HepG2 (cell line): ENCODE results near the gene SAP130. TPM values are rescaled to one million over a fixed set of nuclear protein-coding genes. Genes with fewer than 3 reads are reported as not detected.

ENCODE experiments used
- ATAC-seq: fragments of 200-7000 bp; cut with Tn5 transposase; 3 replicates; pipeline ENCODE4 v1.9.1; 2020; ENCODE audit warnings: mild to moderate bottlenecking, moderate library complexity
- BruUV-seq: library from RNA; stranded (reverse); fragments of 400-500 nt; replicated peaks from 2 replicates; lab custom pipeline; 2021; lab: Mats Ljungman, UMichigan
- CTCF ChIA-PET: fragments of 300-600 bp; formaldehyde crosslinking; extraction: SDS; loops from one replicate; lab custom pipeline; 2021; ENCODE audit warnings: low total read pairs, inconsistent platforms, low intra/inter-chr PET ratio; lab: Yijun Ruan, JAX
- POLR2A ChIA-PET: fragments of 350-600 bp; sonication (Branson Sonifier 250); formaldehyde crosslinking; loops from one replicate; lab custom pipeline; 2020; ENCODE audit warnings: antibody characterized with exemption, inconsistent platforms; lab: Yijun Ruan, JAX
- DNase-seq: peaks from one replicate; pipeline ENCODE4 v3.0.0-alpha.2; 2015; ENCODE audit warnings: low spot score
- FAIRE-seq: peaks from 3 replicates; lab custom pipeline; 2011; peaks lifted over from hg19 to GRCh38; lab: Jason Lieb, UNC
- H2AFZ ChIP-seq: one replicate; pipeline ENCODE4 v1.6.1; 2011; ENCODE audit warnings: low read length, inconsistent platforms
- H3K27ac ChIP-seq: fragments of 300-600 bp; 3 replicates; pipeline ENCODE4 v1.8.0; 2011; ENCODE audit warnings: mixed run types, mild to moderate bottlenecking, mixed read lengths, low read length, inconsistent platforms; ENCODE audit not compliant: insufficient read depth; ENCODE audit errors: extremely low read length
- H3K27me3 ChIP-seq, 2 experiments: fragments of 200-600 bp in 1 of 2; 2 replicates in 1 of 2; 3 replicates in 1 of 2; pipeline versions ENCODE4 v1.6.0 to v1.8.0; 2011; ENCODE audit warnings: low read length in 2 of 2, mild to moderate bottlenecking in 2 of 2, moderate library complexity in 2 of 2, inconsistent platforms in 1 of 2; ENCODE audit not compliant: insufficient read depth in 2 of 2, control insufficient read depth in 1 of 2
- H3K36me3 ChIP-seq, 2 experiments: fragments of 200-600 bp in 1 of 2; replicated peaks in 1 of 2; 2 replicates in 1 of 2; 3 replicates in 1 of 2; pipeline versions ENCODE4 v1.5.1 to v1.8.0; 2011; ENCODE audit warnings: low read length in 2 of 2, inconsistent platforms in 1 of 2; ENCODE audit not compliant: insufficient read depth in 2 of 2, control insufficient read depth in 1 of 2
- H3K4me1 ChIP-seq: 2 replicates; pipeline ENCODE4 v1.5.1; 2012; ENCODE audit warnings: low read length, inconsistent platforms; ENCODE audit not compliant: insufficient read depth
- H3K4me2 ChIP-seq: 2 replicates; pipeline ENCODE4 v1.6.0; 2011; ENCODE audit warnings: low read depth, low read length, inconsistent platforms
- H3K4me3 ChIP-seq, 3 experiments: fragments of 200-600 bp in 1 of 3; sonication (generic), shearing (Covaris generic) in 1 of 3; replicated peaks in 1 of 3; 2 replicates each; pipeline ENCODE4 v1.5.1; 2011 to 2016; ENCODE audit warnings: low read length in 3 of 3, inconsistent platforms in 2 of 3, low read depth in 2 of 3, mild to moderate bottlenecking in 2 of 3, control low read depth in 1 of 3, mixed read lengths in 1 of 3; ENCODE audit not compliant: insufficient read depth in 1 of 3
- H3K79me2 ChIP-seq: one replicate; pipeline ENCODE4 v1.6.1; 2011; ENCODE audit warnings: low read length, inconsistent platforms; ENCODE audit not compliant: insufficient read depth
- H3K9ac ChIP-seq: 2 replicates; pipeline ENCODE4 v1.6.0; 2011; ENCODE audit warnings: mild to moderate bottlenecking, low read depth, low read length, inconsistent platforms; ENCODE audit not compliant: insufficient read depth
- H3K9me3 ChIP-seq: 2 replicates; pipeline ENCODE4 v1.5.1; 2012; ENCODE audit warnings: mild to moderate bottlenecking, low read length
- H4K20me1 ChIP-seq: 2 replicates; pipeline ENCODE4 v1.6.0; 2011; ENCODE audit warnings: inconsistent platforms, mild to moderate bottlenecking, low read length, moderate library complexity; ENCODE audit not compliant: insufficient read depth
- CHD4 ChIP-seq: fragments of 200-600 bp; sonication (generic); IDR thresholded peaks from 2 replicates; pipeline ENCODE4 v1.7.0; 2017; ENCODE audit warnings: mild to moderate bottlenecking, low read length, borderline replicate concordance
- CTCF ChIP-seq: sonication (generic); formaldehyde crosslinking; IDR thresholded peaks from 2 replicates; pipeline ENCODE4 v1.5.0; 2020; ENCODE audit warnings: mild to moderate bottlenecking, missing genetic modification reagents, moderate library complexity
- FOXP1 ChIP-seq, 2 experiments: fragments of 450-650 bp in 1 of 2; IDR thresholded peaks; 2 replicates each; pipeline ENCODE4 v1.6.1; 2017 to 2018; ENCODE audit warnings: antibody characterized with exemption in 1 of 2
- GABPA ChIP-seq, 2 experiments: IDR thresholded peaks; 2 replicates each; pipeline ENCODE4 v1.6.1; 2011 to 2016; ENCODE audit warnings: low read depth in 2 of 2, low read length in 1 of 2, missing biosample characterization in 1 of 2, missing genetic modification characterization in 1 of 2
- PHF5A ChIP-seq: IDR thresholded peaks from one replicate; pipeline ENCODE4 v1.6.1; 2018; ENCODE audit warnings: low read depth, missing genetic modification reagents; ENCODE audit not compliant: unreplicated experiment
- RXRA ChIP-seq: sonication (generic); formaldehyde crosslinking; IDR thresholded peaks from 2 replicates; pipeline ENCODE4 v1.5.1; 2020; ENCODE audit warnings: missing genetic modification reagents
- U2AF1 ChIP-seq: fragments of 200-400 bp; formaldehyde crosslinking; optimal IDR thresholded peaks from 2 replicates; pipeline ENCODE3; 2017; ENCODE audit warnings: mild to moderate bottlenecking, low read depth, low read length
- ZBTB4 ChIP-seq: sonication (generic); formaldehyde crosslinking; IDR thresholded peaks from 2 replicates; pipeline ENCODE4 v1.4.0; 2020; ENCODE audit warnings: missing genetic modification reagents, mild to moderate bottlenecking, borderline replicate concordance
- ZNF276 ChIP-seq: sonication (generic); formaldehyde crosslinking; IDR thresholded peaks from 2 replicates; pipeline ENCODE4 v1.4.0; 2020; ENCODE audit warnings: mild to moderate bottlenecking, low read depth, missing genetic modification reagents
- ZNF280B ChIP-seq: sonication (generic); formaldehyde crosslinking; IDR thresholded peaks from 2 replicates; pipeline ENCODE4 v1.5.0; 2020; ENCODE audit warnings: missing genetic modification reagents, mild to moderate bottlenecking, borderline replicate concordance
- ZNF337 ChIP-seq: sonication (generic); formaldehyde crosslinking; IDR thresholded peaks from 2 replicates; pipeline ENCODE4 v1.5.1; 2020; ENCODE audit warnings: missing genetic modification reagents, low read depth, mild to moderate bottlenecking, borderline replicate concordance
- ZNF883 ChIP-seq: sonication (generic); formaldehyde crosslinking; IDR thresholded peaks from 2 replicates; pipeline ENCODE4 v1.5.1; 2020; ENCODE audit warnings: mild to moderate bottlenecking, missing genetic modification reagents; ENCODE audit errors: not compliant biosample characterization
- WGBS: methylation state at CpG from one replicate; pipeline ENCODE4 v1.1.6; 2017; ENCODE audit warnings: low lambda C conversion rate; 5-methylcytosine and 5-hydroxymethylcytosine counted together
- in situ Hi-C: cut with HindIII; loops from 2 replicates; pipeline ENCODE4 v1.10.0; 2017; ENCODE audit warnings: low pct_unique_long_range_greater_than_20kb; ENCODE audit not compliant: extremely low pct_ligation_motif_present
- intact Hi-C: fragments of 100-400 bp; cut with micrococcal nuclease; formaldehyde crosslinking; loops from one replicate; pipeline ENCODE4 v1.10.0; 2022; ENCODE audit not compliant: unreplicated experiment
- polyA plus RNA-seq, 8 experiments: library from polyadenylated mRNA; depleted of rRNA in 3 of 8; stranded (reverse) in 7 of 8; unstranded in 1 of 8; fragments of >200 nt; fragmentation: Illumina TruSeq in 4 of 8; extraction: Trizol in 4 of 8; gene quantifications; 2 replicates each; pipeline versions ENCODE4 v1.2.1 to v1.2.3, GENCODE V29; 2011 to 2016; ENCODE audit warnings: low read depth in 4 of 8, missing spikeins in 1 of 8, mixed read lengths in 1 of 8; ENCODE audit not compliant: insufficient read depth in 1 of 8
- total RNA-seq, 5 experiments: library from RNA; depleted of rRNA; stranded (reverse); fragments of >200 nt; fragmentation: Illumina TruSeq; extraction: Trizol; gene quantifications; 2 replicates each; pipeline ENCODE4 v1.2.3, GENCODE V29; 2016; ENCODE audit warnings: low read depth in 1 of 5

SAP130 gene
- total and polyA plus RNA-seq, 2 of the 13 experiments (the other 11 are each of a cell fraction or from before 2014, with no cell fraction given), result 11.1 to 18.6 TPM

- Histone ChIP-seq H4K20me1 (no peaks in the 10 kb centered on the region), H3K9ac (peak overlapping the region; percentile 68), H3K4me1 (peaks cover 33% of the 10 kb centered on the region), H3K4me3 (peak overlapping the region in 1 of 3 experiments; percentile 29; a peak in 1 of 6 replicates), H3K27ac (peak overlapping the region; percentile 93), H3K27me3 (no peaks in the 10 kb centered on the region), H3K36me3 (peaks cover 26 to 80% of the 10 kb centered on the region in 2 experiments), H3K79me2 (no peaks in the 10 kb centered on the region), H3K9me3 (no peaks in the 10 kb centered on the region), H3K4me2 (peak overlapping the region; percentile 38; the same call in 1 of the 2 replicates), H2AFZ (no peak overlapping the region)
- 90% methylated on average over 13 of the region's 13 CpGs for WGBS
- ChIA-PET CTCF (no interaction called here), POLR2A (no interaction called here)
- FAIRE-seq (no peak), ATAC-seq (no peak), DNase-seq (no peak)
- intact Hi-C loops (loop anchor here (1.0 kb wide), 1 partner anchor 43 kb away; the partner anchor contains the start of gene SAP130), in situ Hi-C loops (no loop called here)
- no TSS peak for BruUV-seq
- TF ChIP-seq ZNF280B (CRISPR knock-in tag), result 0 out of 2 replicates have a peak, but pooled peaks have one; percentile 22
- TF ChIP-seq CHD4, result peak; percentile 63; the same call in 1 of the 2 replicates
- TF ChIP-seq ZNF276 (CRISPR knock-in tag), result no peak
- no peak for TF ChIP-seq FOXP1 (IDR thresholded peaks at IDR 0.05)
- no peak for TF ChIP-seq FOXP1 (CRISPR knock-in tag; IDR thresholded peaks at IDR 0.05)
- no peak for TF ChIP-seq GABPA (IDR thresholded peaks at IDR 0.05; ENCODE audit: low read depth, low read length)
- no peak for TF ChIP-seq GABPA (CRISPR knock-in tag; IDR thresholded peaks at IDR 0.05; ENCODE audit: low read depth)
- TF ChIP-seq ZNF883 (CRISPR knock-in tag), result peak; percentile 40
- 0 out of 2 replicates have a peak, but pooled peaks have one; percentile 56 for TF ChIP-seq ZNF337
- peak; percentile 29; the same call in 1 of the 2 replicates for TF ChIP-seq RXRA
- TF ChIP-seq CTCF (CRISPR knock-in tag), result peak; percentile 9; the same call in 1 of the 2 replicates
- TF ChIP-seq PHF5A, result no peak
- TF ChIP-seq U2AF1, result no peak
- TF ChIP-seq ZBTB4 (CRISPR knock-in tag), result peak; percentile 83; the same call in 1 of the 2 replicates
These were observed 42.1 kb downstream of the SAP130 start for GRCh38 chr2:127985735-127986134.
